Adrenal gland (tissue), 12 donors: ENCODE measurements around the gene CDH15. TPM values are rescaled to one million over a fixed set of nuclear protein-coding genes. Genes with fewer than 3 reads are reported as not detected.
A peak's percentile ranks its signal among the peaks of the same experiment; 100 is the strongest.

Experiments
- DNase-seq, 7 donors: peaks; one replicate each; pipeline ENCODE4 v3.0.0-alpha.2; 2019 to 2020
- H3K27ac ChIP-seq, 5 donors: fragments of 200-600 bp; sonication (generic) in 4 of 5; 1 replicate in 3 of 5; 2 replicates in 2 of 5; pipeline versions ENCODE4 v1.5.1 to v1.8.0; 2016 to 2020; ENCODE audit warnings: mild to moderate bottlenecking in 1 of 5
- H3K27me3 ChIP-seq: fragments of 200-600 bp; 2 replicates; pipeline ENCODE4 v1.8.0; 2021
- H3K36me3 ChIP-seq, 2 donors: fragments of 200-600 bp; replicated peaks in 1 of 2; 1 replicate in 1 of 2; 2 replicates in 1 of 2; pipeline versions ENCODE4 v1.5.1 to v1.8.0; 2018 to 2022
- H3K4me1 ChIP-seq, 2 donors: fragments of 200-600 bp; replicated peaks in 1 of 2; 1 replicate in 1 of 2; 2 replicates in 1 of 2; pipeline versions ENCODE4 v1.5.1 to v1.8.0; 2018 to 2021
- H3K4me3 ChIP-seq, 4 donors: fragments of 200-600 bp; sonication (generic) in 3 of 4; one replicate each; pipeline ENCODE4 v1.5.1; 2016 to 2018
- H3K9me3 ChIP-seq, 3 donors: fragments of 200-600 bp; sonication (generic) in 1 of 3; replicated peaks in 1 of 3; 1 replicate in 2 of 3; 2 replicates in 1 of 3; pipeline versions ENCODE4 v1.5.1 to v1.8.0; 2016 to 2021
- POLR2A ChIP-seq, 2 donors: fragments of 450-650 bp; IDR thresholded peaks; one replicate each; pipeline ENCODE4 v1.6.1; 2017; ENCODE audit warnings: antibody characterized with exemption in 2 of 2, mild to moderate bottlenecking in 2 of 2, moderate library complexity in 1 of 2
- WGBS, 4 donors: extraction: QIAGEN DNeasy Blood & Tissue Kit in 2 of 4; methylation state at CpG; one replicate each; pipeline versions ENCODE4 v1.1.5 to v1.1.7; 2013 to 2017; 5-methylcytosine and 5-hydroxymethylcytosine counted together
- intact Hi-C, 2 donors: fragments of 100-400 bp; cut with DNase I; formaldehyde crosslinking; loops; one replicate each; pipeline versions ENCODE4 v1.14.1 to v1.15.0; 2022 to 2023
- polyA plus RNA-seq, 3 donors: library from polyadenylated mRNA; stranded (reverse); fragments of 200-250 nt in 2 of 3; fragments of 350-450 nt in 1 of 3; fragmentation: Illumina TruSeq in 1 of 3; extraction: RNeasy Lipid Tissue Mini Kit (QIAGEN cat#74804) in 1 of 3; gene quantifications; one replicate each; pipeline ENCODE4 v1.2.3, GENCODE V29; 2013 to 2014
- total RNA-seq, 9 donors: library from RNA; depleted of rRNA in 4 of 9; stranded (reverse); fragments of >200 nt in 4 of 9; fragments of 120-200 nt in 1 of 9; fragmentation: NEBNext Ultra II Directional in 1 of 9; extraction: Animal tissue kit (Norgen Biotek cat#: 25700) in 1 of 9; gene quantifications; one replicate each; pipeline versions ENCODE4 v1.1.0 to v1.2.4, GENCODE V29; 2013 to 2023
- TF ChIP-seq, protein P1 (sequence below), 6 experiments: fragments of 450-650 bp in 4 of 6; fragments of 200-600 bp in 2 of 6; sonication (generic) in 1 of 6; IDR thresholded peaks; 1 replicate in 5 of 6; 2 replicates in 1 of 6; pipeline versions ENCODE4 v1.5.1 to v1.8.0; 2016 to 2021; ENCODE audit warnings: antibody characterized with exemption in 6 of 6, mild to moderate bottlenecking in 2 of 6, moderate library complexity in 1 of 6
- donor health status: healthy with polysubstance abuse.
- donor health status: Bipolar disorder and iron deficiency.
- donor health status: DM: yes; HTN: yes; CAD: no.
- donor health status: DM: no; HTN: no; CAD: no.
- donor health status: DM: no; HTN: no; CAD: no.
- donor health status: DM: yes; HTN: yes; CAD: no.

The CDH15 gene
- total and polyA plus RNA-seq, 12 donors = 0.05 to 0.32 (median 0.17) TPM; not detected in 1

DNA sequence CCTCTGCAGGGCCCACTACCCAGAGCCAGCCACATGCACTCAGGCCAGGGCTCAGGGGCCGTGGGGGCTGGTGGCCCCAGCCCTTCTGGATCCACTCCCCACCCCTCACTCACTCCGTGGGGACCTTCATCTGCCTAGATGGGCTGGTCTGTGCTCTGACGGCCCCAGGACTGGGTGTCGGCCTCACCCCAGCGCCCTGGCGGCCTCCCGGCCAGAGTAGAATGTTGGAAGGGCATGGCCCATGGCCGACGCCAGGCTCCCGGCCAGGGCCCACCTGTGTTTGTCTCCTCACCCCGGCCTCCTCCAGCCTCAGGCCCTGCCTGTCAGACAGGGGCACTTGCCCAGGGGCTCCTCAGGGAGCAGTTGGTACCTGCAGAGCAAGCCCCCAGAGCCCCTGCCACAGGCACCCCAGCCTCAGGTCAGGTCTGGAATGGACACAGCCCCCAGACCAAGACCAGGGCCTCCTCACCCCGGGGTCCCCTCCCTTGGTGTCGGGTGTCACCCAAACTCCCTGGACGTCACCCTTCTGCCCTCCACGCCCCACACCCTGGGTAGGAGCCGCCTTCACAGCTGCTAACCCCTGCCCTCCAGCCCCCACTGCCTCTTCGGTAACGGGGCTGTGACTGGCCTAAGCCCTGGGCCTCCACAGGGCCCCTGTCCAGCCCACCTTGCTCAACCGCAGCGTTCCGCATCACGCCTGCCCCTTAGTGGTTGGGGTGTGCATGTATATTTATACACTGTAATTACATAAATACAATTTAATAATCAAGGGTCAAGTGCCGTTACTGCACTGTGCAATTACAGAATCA, 3.0 kb upstream of the CDH15 start:
- peaks cover 6 to 14% of the 10 kb centered on the region in 2 donors for H3K4me1 ChIP-seq
- TF ChIP-seq, protein P1, sequence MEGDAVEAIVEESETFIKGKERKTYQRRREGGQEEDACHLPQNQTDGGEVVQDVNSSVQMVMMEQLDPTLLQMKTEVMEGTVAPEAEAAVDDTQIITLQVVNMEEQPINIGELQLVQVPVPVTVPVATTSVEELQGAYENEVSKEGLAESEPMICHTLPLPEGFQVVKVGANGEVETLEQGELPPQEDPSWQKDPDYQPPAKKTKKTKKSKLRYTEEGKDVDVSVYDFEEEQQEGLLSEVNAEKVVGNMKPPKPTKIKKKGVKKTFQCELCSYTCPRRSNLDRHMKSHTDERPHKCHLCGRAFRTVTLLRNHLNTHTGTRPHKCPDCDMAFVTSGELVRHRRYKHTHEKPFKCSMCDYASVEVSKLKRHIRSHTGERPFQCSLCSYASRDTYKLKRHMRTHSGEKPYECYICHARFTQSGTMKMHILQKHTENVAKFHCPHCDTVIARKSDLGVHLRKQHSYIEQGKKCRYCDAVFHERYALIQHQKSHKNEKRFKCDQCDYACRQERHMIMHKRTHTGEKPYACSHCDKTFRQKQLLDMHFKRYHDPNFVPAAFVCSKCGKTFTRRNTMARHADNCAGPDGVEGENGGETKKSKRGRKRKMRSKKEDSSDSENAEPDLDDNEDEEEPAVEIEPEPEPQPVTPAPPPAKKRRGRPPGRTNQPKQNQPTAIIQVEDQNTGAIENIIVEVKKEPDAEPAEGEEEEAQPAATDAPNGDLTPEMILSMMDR (IDR thresholded peaks at IDR 0.05) = no peak
- no peak for TF ChIP-seq POLR2A (IDR thresholded peaks at IDR 0.05)
- WGBS, 4 donors = 52 to 68% (median 64%) methylated on average over 11 to 23 of the region's 23 CpGs

DNA sequence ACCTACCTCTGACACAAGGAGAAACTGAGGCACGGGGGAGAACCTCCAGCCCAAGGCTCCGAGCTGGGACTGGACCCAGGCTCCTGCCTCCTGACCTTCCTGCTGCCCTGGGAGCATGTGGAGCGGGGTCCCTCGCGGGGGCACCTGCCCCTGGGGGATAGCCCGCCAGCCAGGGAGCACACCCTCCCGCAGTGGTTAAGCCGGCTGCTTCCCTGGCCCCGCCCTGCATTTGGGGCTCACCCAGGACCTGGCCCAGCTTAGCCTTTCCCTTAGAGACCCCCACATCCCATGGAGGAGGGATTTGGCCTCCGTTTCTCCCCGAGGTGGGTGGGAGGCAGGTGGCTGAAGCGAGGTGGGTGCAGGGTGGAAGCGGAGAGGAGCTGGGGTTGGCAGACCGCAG, 1.8 kb upstream of the CDH15 start:
- intact Hi-C loops = loop anchor here (2.0 to 10.0 kb wide), 6 partner anchors 75 to 432 kb away; partner anchors contain the start of gene ACSF3 (in 1 of the 2)
- no peak overlapping the region for H3K4me3 ChIP-seq
- TF ChIP-seq POLR2A (IDR thresholded peaks at IDR 0.05) = no peak
- TF ChIP-seq, protein P1 (IDR thresholded peaks at IDR 0.05) = no peak
- H3K27ac ChIP-seq = no peak overlapping the region
- peak in 1 of 7 donors; percentile 23 for DNase-seq
- no peaks in the 10 kb centered on the region for H3K36me3 ChIP-seq
- 68 to 80% (median 74%) methylated on average over 9 to 14 of the region's 14 CpGs for WGBS, 4 donors
- no peaks in the 10 kb centered on the region for H3K9me3 ChIP-seq
- peaks cover 6 to 14% of the 10 kb centered on the region in 2 donors for H3K4me1 ChIP-seq
- peaks cover 9% of the 10 kb centered on the region for H3K27me3 ChIP-seq

More for the DNA sequence above, 3.0 kb upstream of the CDH15 start:
- Histone ChIP-seq H3K27ac (no peak overlapping the region), H3K9me3 (no peaks in the 10 kb centered on the region), H3K36me3 (no peaks in the 10 kb centered on the region), H3K27me3 (peaks cover 9% of the 10 kb centered on the region), H3K4me3 (no peak overlapping the region)
- intact Hi-C loops = loop anchor here (2.0 to 10.0 kb wide), 6 partner anchors 74 to 431 kb away; partner anchors contain the start of gene ACSF3 (in 1 of the 2)
- DNase-seq = no peak

DNA sequence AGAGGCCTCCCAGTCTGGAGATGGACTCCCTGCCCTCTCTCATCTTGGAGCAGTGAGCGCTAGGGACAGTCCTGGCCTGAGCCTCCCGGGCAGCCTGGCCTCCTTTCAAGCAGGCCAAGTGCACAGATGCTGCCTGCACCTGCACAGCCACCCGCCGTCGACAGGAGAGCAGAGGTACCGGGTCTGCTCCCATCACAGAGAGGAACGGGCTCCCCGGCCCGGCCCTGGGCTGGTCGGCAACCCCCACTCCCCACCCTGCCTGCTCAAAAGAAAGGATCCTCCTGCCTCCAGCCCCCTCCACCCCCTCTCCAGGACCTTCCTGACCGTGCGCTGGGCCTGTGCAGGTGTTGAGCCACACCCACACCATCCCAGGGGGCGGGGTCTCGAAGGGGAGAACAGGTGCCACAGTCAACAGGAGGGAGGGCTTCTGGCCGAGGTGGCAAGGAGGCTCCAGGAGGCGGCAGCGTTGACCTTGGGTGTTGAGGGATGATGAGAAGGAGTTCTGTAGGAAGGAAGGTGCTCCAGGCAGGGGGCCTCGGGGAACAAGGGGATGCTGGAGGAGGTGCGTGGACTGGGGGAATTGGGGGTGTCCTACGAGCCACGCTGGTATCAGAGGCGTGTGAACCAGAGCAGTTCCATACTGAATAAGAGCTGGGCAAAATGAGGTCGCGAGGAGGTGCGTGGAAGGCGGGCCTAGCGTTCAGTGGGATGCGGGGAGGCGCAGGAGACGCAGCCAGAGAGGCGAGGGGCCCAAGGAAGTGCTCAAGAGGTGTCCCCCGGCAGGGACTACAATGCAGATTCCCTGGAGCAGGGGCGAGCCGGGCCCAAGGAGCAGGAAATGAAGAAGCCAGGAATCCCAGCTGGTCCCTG, 967 bp upstream of the CDH15 start:
- 5 to 13% (median 12%) methylated on average over 21 to 34 of the region's 34 CpGs for WGBS, 4 donors
- Histone ChIP-seq H3K27ac (no peak overlapping the region), H3K36me3 (no peaks in the 10 kb centered on the region), H3K9me3 (no peaks in the 10 kb centered on the region), H3K27me3 (peaks cover 9% of the 10 kb centered on the region), H3K4me3 (peak overlapping the region in 1 of 4 donors; percentile 28), H3K4me1 (peaks cover 6 to 14% of the 10 kb centered on the region in 2 donors)
- intact Hi-C loops = no loop called here
- peak in 2 of 7 donors; percentile 37 to 41 for DNase-seq
- TF ChIP-seq POLR2A (IDR thresholded peaks at IDR 0.05) = no peak
- TF ChIP-seq, protein P1 (IDR thresholded peaks at IDR 0.05) = no peak

DNA sequence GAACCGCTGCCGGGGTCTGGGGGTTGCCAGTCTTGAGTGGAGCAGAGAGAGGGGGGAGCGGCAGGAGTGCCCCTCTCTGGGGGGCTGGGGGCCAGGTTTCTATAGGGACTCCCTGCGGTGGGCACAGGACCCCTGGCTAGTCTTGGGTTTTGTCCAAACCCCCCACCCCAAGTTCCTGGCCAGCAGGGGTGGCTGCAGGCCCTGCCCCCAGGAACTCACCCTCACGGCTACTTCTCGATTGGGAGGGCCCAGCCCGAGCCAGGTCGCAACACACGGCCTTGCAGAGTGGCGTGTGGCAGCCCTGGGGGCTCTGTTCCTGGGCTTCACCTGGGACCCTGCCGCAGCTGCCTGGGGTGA, 601 bp downstream of the CDH15 start:
- Histone ChIP-seq H3K36me3 (no peaks in the 10 kb centered on the region), H3K4me1 (peaks cover 6 to 9% of the 10 kb centered on the region in 2 donors), H3K4me3 (no peak overlapping the region), H3K27ac (no peak overlapping the region), H3K9me3 (no peaks in the 10 kb centered on the region), H3K27me3 (peaks cover 9% of the 10 kb centered on the region)
- WGBS, 4 donors = 68 to 83% (median 81%) methylated on average over 4 to 11 of the region's 11 CpGs; no CpG with 5 or more reads in 1 of the 4 donors
- no peak for TF ChIP-seq POLR2A (IDR thresholded peaks at IDR 0.05)
- TF ChIP-seq, protein P1 (IDR thresholded peaks at IDR 0.05) = no peak
- peak in 1 of 7 donors; percentile 34 for DNase-seq
- intact Hi-C loops = no loop called here
